Loucy (cell line): Measurements from ENCODE around the gene QPRT.

Experiments used
- H2AFZ ChIP-seq: fragments of 200-600 bp; sonication (generic); 2 replicates; pipeline ENCODE4 v1.6.0; 2016; ENCODE audit warnings: antibody characterized with exemption, mild to moderate bottlenecking, low read length, moderate library complexity
- H3F3A ChIP-seq: fragments of 200-600 bp; 2 replicates; pipeline ENCODE4 v1.6.0; 2016; ENCODE audit warnings: antibody characterized with exemption, low read depth, mild to moderate bottlenecking
- H3K27me3 ChIP-seq: fragments of 200-600 bp; sonication (generic); 2 replicates; pipeline ENCODE4 v1.6.1; 2014; ENCODE audit warnings: low read length, mild to moderate bottlenecking; ENCODE audit not compliant: insufficient read depth, poor library complexity, severe bottlenecking
- H3K36me3 ChIP-seq: fragments of 200-600 bp; sonication (generic); 2 replicates; pipeline ENCODE4 v1.6.1; 2016; ENCODE audit warnings: low read length; ENCODE audit not compliant: insufficient read depth
- H3K4me1 ChIP-seq: fragments of 200-600 bp; sonication (generic); 2 replicates; pipeline ENCODE4 v1.5.1; 2014; ENCODE audit warnings: low read length, mild to moderate bottlenecking; ENCODE audit not compliant: insufficient read depth, poor library complexity, severe bottlenecking
- H3K4me2 ChIP-seq: fragments of 200-600 bp; sonication (generic); 2 replicates; pipeline ENCODE4 v1.6.0; 2014; ENCODE audit warnings: antibody characterized with exemption, low read length, low read depth, mild to moderate bottlenecking; ENCODE audit not compliant: poor library complexity, severe bottlenecking
- H3K4me3 ChIP-seq: fragments of 200-600 bp; sonication (generic); 2 replicates; pipeline ENCODE4 v1.5.1; 2014; ENCODE audit warnings: low read length, mild to moderate bottlenecking, mixed read lengths; ENCODE audit not compliant: poor library complexity, severe bottlenecking
- H3K79me2 ChIP-seq: fragments of 200-600 bp; sonication (generic); 2 replicates; pipeline ENCODE4 v1.6.1; 2014; ENCODE audit warnings: low read length; ENCODE audit not compliant: insufficient read depth
- H3K9ac ChIP-seq: fragments of 200-600 bp; sonication (generic); 2 replicates; pipeline ENCODE4 v1.6.0; 2014; ENCODE audit warnings: mild to moderate bottlenecking, low read depth, low read length, moderate library complexity; ENCODE audit not compliant: poor library complexity, severe bottlenecking
- H3K9me2 ChIP-seq: fragments of 200-600 bp; sonication (generic); replicated peaks from 2 replicates; pipeline ENCODE4 v1.6.1; 2016; ENCODE audit warnings: low read depth, low read length, mixed read lengths
- H3K9me3 ChIP-seq: fragments of 200-600 bp; sonication (generic); 2 replicates; pipeline ENCODE4 v1.6.1; 2014; ENCODE audit warnings: mild to moderate bottlenecking, antibody characterized with exemption, low read length, low read depth; ENCODE audit not compliant: insufficient read depth
- H4K20me1 ChIP-seq: fragments of 200-600 bp; sonication (generic); 2 replicates; pipeline ENCODE4 v1.6.0; 2014; ENCODE audit warnings: antibody characterized with exemption, low read length, mild to moderate bottlenecking; ENCODE audit not compliant: insufficient read depth, poor library complexity, severe bottlenecking
- EZH2phosphoT487 ChIP-seq: fragments of 200-600 bp; IDR thresholded peaks from 2 replicates; pipeline ENCODE4 v1.6.1; 2018; ENCODE audit warnings: antibody characterized with exemption, mild to moderate bottlenecking, moderate library complexity, borderline replicate concordance
- TF ChIP-seq, protein P1 (sequence below): fragments of 200-600 bp; sonication (generic); conservative IDR thresholded peaks from 2 replicates; pipeline ENCODE4 v1.5.1; 2014; ENCODE audit warnings: mild to moderate bottlenecking, antibody characterized with exemption, low read length

QPRT gene

DNA sequence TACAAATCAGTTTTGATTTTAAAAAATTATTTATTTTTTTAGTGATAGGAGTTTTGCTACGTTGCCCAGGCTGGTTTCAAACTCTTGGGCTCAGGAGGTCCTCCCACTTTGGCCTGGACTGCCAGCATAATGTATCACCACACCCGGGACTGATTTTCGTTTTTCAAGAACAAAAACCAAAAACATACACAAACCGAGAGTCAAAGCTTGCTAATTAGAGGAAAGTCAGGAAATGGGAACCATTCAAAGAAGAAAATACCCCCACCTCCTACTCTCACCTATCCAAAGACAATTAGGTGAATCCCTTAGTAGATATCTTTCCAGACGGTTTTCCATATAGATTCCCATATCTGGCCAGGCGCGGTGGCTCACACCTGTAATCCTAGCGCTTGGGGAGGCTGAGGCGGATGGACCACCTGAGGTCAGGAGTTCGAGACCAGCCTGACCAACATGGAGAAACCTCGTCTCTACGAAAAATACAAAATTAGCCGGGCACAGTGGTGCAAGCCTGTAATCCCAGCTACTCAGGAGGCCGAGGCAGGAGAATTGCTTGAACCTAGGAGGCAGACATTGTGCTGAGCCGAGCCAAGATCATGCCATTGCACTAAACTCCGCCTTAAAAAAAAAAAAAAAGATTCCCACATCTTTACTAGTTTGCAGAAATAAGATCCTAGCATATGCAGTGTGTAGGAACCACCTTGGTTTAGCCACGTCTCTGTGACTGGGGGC, 16.8 kb upstream of the QPRT start:
- H3K9me3 ChIP-seq = no peaks in the 10 kb centered on the region

DNA sequence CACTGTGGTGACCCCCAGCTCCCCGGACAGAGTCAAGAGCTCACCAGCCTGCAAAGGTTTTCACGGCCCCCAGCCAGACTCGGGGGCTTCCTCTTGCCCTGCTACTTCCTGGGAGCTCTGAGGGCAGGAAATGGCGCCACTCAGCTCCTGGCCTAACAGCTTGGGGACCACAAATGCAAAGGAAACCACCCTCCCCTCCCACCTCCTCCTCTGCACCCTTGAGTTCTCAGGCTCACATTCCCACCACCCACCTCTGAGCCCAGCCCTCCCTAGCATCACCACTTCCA, 16.3 kb upstream of the QPRT start:
- Histone ChIP-seq H4K20me1 (peaks cover 40% of the 10 kb centered on the region), H3K4me3 (peak overlapping the region; percentile 91), H3K4me2 (peak overlapping the region; percentile 100), H3K9me3 (no peaks in the 10 kb centered on the region), H3K4me1 (peaks cover 45% of the 10 kb centered on the region), H3K9ac (peak overlapping the region; percentile 99), H3K9me2 (no peaks in the 10 kb centered on the region), H3F3A (no peaks in the 10 kb centered on the region), H3K79me2 (peaks cover 86% of the 10 kb centered on the region), H3K27me3 (peaks cover 14% of the 10 kb centered on the region), H2AFZ (no peak overlapping the region), H3K36me3 (peaks cover 27% of the 10 kb centered on the region)
- TF ChIP-seq, protein P1, sequence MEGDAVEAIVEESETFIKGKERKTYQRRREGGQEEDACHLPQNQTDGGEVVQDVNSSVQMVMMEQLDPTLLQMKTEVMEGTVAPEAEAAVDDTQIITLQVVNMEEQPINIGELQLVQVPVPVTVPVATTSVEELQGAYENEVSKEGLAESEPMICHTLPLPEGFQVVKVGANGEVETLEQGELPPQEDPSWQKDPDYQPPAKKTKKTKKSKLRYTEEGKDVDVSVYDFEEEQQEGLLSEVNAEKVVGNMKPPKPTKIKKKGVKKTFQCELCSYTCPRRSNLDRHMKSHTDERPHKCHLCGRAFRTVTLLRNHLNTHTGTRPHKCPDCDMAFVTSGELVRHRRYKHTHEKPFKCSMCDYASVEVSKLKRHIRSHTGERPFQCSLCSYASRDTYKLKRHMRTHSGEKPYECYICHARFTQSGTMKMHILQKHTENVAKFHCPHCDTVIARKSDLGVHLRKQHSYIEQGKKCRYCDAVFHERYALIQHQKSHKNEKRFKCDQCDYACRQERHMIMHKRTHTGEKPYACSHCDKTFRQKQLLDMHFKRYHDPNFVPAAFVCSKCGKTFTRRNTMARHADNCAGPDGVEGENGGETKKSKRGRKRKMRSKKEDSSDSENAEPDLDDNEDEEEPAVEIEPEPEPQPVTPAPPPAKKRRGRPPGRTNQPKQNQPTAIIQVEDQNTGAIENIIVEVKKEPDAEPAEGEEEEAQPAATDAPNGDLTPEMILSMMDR = no peak
- TF ChIP-seq EZH2phosphoT487 = no peak

More for the DNA sequence above, 16.8 kb upstream of the QPRT start:
- H3K36me3 ChIP-seq = peaks cover 27% of the 10 kb centered on the region
- no peak overlapping the region for H2AFZ ChIP-seq
- peaks cover 42% of the 10 kb centered on the region for H3K4me1 ChIP-seq
- H4K20me1 ChIP-seq = peaks cover 35% of the 10 kb centered on the region
- H3F3A ChIP-seq = no peaks in the 10 kb centered on the region
- peaks cover 14% of the 10 kb centered on the region for H3K27me3 ChIP-seq
- peak overlapping the region; percentile 100 for H3K4me2 ChIP-seq
- TF ChIP-seq, protein P1 = no peak
- no peak for TF ChIP-seq EZH2phosphoT487
- H3K4me3 ChIP-seq = peak overlapping the region; percentile 91
- peaks cover 81% of the 10 kb centered on the region for H3K79me2 ChIP-seq
- H3K9ac ChIP-seq = peak overlapping the region; percentile 99
- no peaks in the 10 kb centered on the region for H3K9me2 ChIP-seq

DNA sequence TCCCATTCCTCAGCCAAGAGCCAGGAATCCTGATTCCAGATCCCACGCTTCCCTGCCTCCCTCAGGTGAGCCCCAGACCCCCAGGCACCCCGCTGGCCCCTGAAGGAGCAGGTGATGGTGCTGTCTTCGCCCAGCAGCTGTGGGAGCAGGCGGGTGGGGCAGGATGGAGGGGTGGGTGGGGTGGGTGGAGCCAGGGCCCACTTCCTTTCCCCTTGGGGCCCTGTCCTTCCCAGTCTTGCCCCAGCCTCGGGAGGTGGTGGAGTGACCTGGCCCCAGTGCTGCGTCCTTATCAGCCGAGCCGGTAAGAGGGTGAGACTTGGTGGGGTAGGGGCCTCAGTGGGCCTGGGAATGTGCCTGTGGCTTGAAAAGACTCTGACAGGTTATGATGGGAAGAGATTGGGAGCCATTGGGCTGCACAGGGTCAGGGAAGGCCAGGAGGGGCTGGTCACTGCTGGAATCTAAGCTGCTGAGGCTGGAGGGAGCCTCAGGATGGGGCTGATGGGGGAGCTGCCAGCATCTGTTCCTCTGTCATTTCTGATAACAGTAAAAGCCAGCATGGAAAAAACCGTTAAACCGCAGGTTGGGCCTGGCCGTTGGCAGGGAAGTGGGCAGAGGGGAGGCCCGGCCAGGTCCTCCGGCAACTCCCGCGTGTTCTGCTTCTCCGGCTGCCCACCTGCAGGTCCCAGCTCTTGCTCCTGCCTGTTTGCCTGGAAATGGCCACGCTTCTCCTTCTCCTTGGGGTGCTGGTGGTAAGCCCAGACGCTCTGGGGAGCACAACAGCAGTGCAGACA, 15.8 kb upstream of the QPRT start, which contains the start of gene SPN:
SPN (plus strand) TSS at position 232 of the 791 bp plus-strand sequence; CDS start at position 714, 482 bp downstream.
- Histone ChIP-seq H2AFZ (no peak within 1 kb of the TSS), H3K4me3 (peak within 1 kb of the TSS; percentile 91), H3K27me3 (peaks cover 14% of the 10 kb centered on the region), H4K20me1 (peaks cover 45% of the 10 kb centered on the region), H3K9me2 (no peaks in the 10 kb centered on the region), H3K79me2 (peaks cover 92% of the 10 kb centered on the region), H3F3A (no peaks in the 10 kb centered on the region), H3K9ac (peak within 1 kb of the TSS; percentile 99), H3K4me1 (peaks cover 50% of the 10 kb centered on the region), H3K4me2 (peak within 1 kb of the TSS; percentile 100), H3K36me3 (peaks cover 27% of the 10 kb centered on the region), H3K9me3 (no peaks in the 10 kb centered on the region)
- TF ChIP-seq, protein P1 = no peak
- TF ChIP-seq EZH2phosphoT487 = no peak
